ENCODE data around the gene SIRPA.

The SIRPA gene

GRCh38 chr20:1935696-1936366 lies 40.6 kb downstream of the SIRPA start:
- DNase-seq = no peak

GRCh38 chr20:1937316-1937976 lies 42.2 kb downstream of the SIRPA start:
- DNase-seq = no peak

- no peak for DNase-seq
Observed at GRCh38 chr20:1938464-1939269, 43.5 kb downstream of the SIRPA start.

- DNase-seq = no peak
Observed at GRCh38 chr20:1939270-1939595, 44.0 kb downstream of the SIRPA start.

- DNase-seq = no peak
Observed at GRCh38 chr20:1940581-1940980, 45.4 kb downstream of the SIRPA start.

GRCh38 chr20:1941226-1941625 lies 46.0 kb downstream of the SIRPA start:
- no peak for DNase-seq

- no peak for DNase-seq
Observed at GRCh38 chr20:1942061-1942460, 46.9 kb downstream of the SIRPA start.

GRCh38 chr20:1942486-1943274 lies 47.5 kb downstream of the SIRPA start:
- DNase-seq = no peak

GRCh38 chr20:1943275-1944002 lies 48.2 kb downstream of the SIRPA start:
- no peak for DNase-seq

- no peak for DNase-seq
Observed at GRCh38 chr20:1944345-1945091, 49.3 kb downstream of the SIRPA start.

- no peak for DNase-seq
Observed at GRCh38 chr20:1945134-1945618, 50.0 kb downstream of the SIRPA start.

GRCh38 chr20:1945660-1946059 lies 50.5 kb downstream of the SIRPA start:
- DNase-seq = no peak

GRCh38 chr20:1946442-1946761 lies 51.2 kb downstream of the SIRPA start:
- no peak for DNase-seq

- DNase-seq = no peak
Observed at GRCh38 chr20:1946762-1947534, 51.7 kb downstream of the SIRPA start.

- no peak for DNase-seq
Observed at GRCh38 chr20:1947535-1947846, 52.3 kb downstream of the SIRPA start.

- DNase-seq = no peak
Observed at GRCh38 chr20:1949347-1950100, 54.3 kb downstream of the SIRPA start.

- DNase-seq = no peak
Observed at GRCh38 chr20:1950836-1951235, 55.6 kb downstream of the SIRPA start.

- DNase-seq = no peak
Observed at GRCh38 chr20:1951436-1952115, 56.4 kb downstream of the SIRPA start.

- no peak for DNase-seq
Observed at GRCh38 chr20:1952737-1953530, 57.7 kb downstream of the SIRPA start.
